Measurements from ENCODE around the gene MFAP2.

Gene MFAP2

GRCh38 chr1:17024721-17025120 is 44.3 kb upstream of the MFAP2 start:
- no peak for DNase-seq
- H3K27me3 ChIP-seq (replicated peaks), result no peaks in the 10 kb centered on the region
- peaks cover 79% of the 10 kb centered on the region for H3K36me3 ChIP-seq (replicated peaks)
- no peak overlapping the region for H3K27ac ChIP-seq
- TF ChIP-seq CTCF (IDR thresholded peaks at IDR 0.05; ENCODE audit: low read depth, low read length, missing control alignments), result no peak
- H3K4me3 ChIP-seq (ENCODE audit: low read depth, low read length), result no peak overlapping the region
- in situ Hi-C loops (cut with HindIII; ENCODE audit: low pct_ligation_motif_present, low sequenced_read_pairs), result no loop called here

GRCh38 chr1:17023573-17023972 is 43.2 kb upstream of the MFAP2 start:
- Histone ChIP-seq H3K27me3 (replicated peaks) (no peaks in the 10 kb centered on the region), H3K4me3 (ENCODE audit: low read depth, low read length) (no peak overlapping the region), H3K27ac (no peak overlapping the region), H3K36me3 (replicated peaks) (peaks cover 86% of the 10 kb centered on the region)
- no peak for DNase-seq
- in situ Hi-C loops (cut with HindIII; ENCODE audit: low pct_ligation_motif_present, low sequenced_read_pairs), result no loop called here
- TF ChIP-seq CTCF (IDR thresholded peaks at IDR 0.05; ENCODE audit: low read depth, low read length, missing control alignments), result no peak

- in situ Hi-C loops (cut with HindIII; ENCODE audit: low pct_ligation_motif_present, low sequenced_read_pairs), result no loop called here
- DNase-seq, result no peak
- H3K27ac ChIP-seq, result no peak overlapping the region
- H3K4me3 ChIP-seq (ENCODE audit: low read depth, low read length), result no peak overlapping the region
- no peak for TF ChIP-seq CTCF (IDR thresholded peaks at IDR 0.05; ENCODE audit: low read depth, low read length, missing control alignments)
- peaks cover 85% of the 10 kb centered on the region for H3K36me3 ChIP-seq (replicated peaks)
- no peaks in the 10 kb centered on the region for H3K27me3 ChIP-seq (replicated peaks)
Measured at GRCh38 chr1:17023102-17023501, 42.7 kb upstream of the MFAP2 start.

GRCh38 chr1:17021896-17022295 is 41.5 kb upstream of the MFAP2 start:
- TF ChIP-seq CTCF (IDR thresholded peaks at IDR 0.05; ENCODE audit: low read depth, low read length, missing control alignments), result no peak
- Histone ChIP-seq H3K36me3 (replicated peaks) (peaks cover 77% of the 10 kb centered on the region), H3K27ac (no peak overlapping the region), H3K27me3 (replicated peaks) (no peaks in the 10 kb centered on the region), H3K4me3 (ENCODE audit: low read depth, low read length) (no peak overlapping the region)
- DNase-seq, result no peak
- in situ Hi-C loops (cut with HindIII; ENCODE audit: low pct_ligation_motif_present, low sequenced_read_pairs), result no loop called here

- Histone ChIP-seq H3K36me3 (replicated peaks) (peaks cover 67% of the 10 kb centered on the region), H3K27ac (no peak overlapping the region), H3K4me3 (ENCODE audit: low read depth, low read length) (no peak overlapping the region), H3K27me3 (replicated peaks) (no peaks in the 10 kb centered on the region)
- in situ Hi-C loops (cut with HindIII; ENCODE audit: low pct_ligation_motif_present, low sequenced_read_pairs), result no loop called here
- TF ChIP-seq CTCF (IDR thresholded peaks at IDR 0.05; ENCODE audit: low read depth, low read length, missing control alignments), result no peak
- DNase-seq, result no peak
Measured at GRCh38 chr1:17020502-17020901, 40.1 kb upstream of the MFAP2 start.

- peaks cover 58% of the 10 kb centered on the region for H3K36me3 ChIP-seq (replicated peaks)
- no peak overlapping the region for H3K27ac ChIP-seq
- no peak for TF ChIP-seq CTCF (IDR thresholded peaks at IDR 0.05; ENCODE audit: low read depth, low read length, missing control alignments)
Measured at GRCh38 chr1:17018849-17019248, 38.4 kb upstream of the MFAP2 start.

More at GRCh38 chr1:17018849-17019248, 38.4 kb upstream of the MFAP2 start:
- in situ Hi-C loops (cut with HindIII; ENCODE audit: low pct_ligation_motif_present, low sequenced_read_pairs), result no loop called here
- H3K4me3 ChIP-seq (ENCODE audit: low read depth, low read length), result no peak overlapping the region
- DNase-seq, result no peak
- no peaks in the 10 kb centered on the region for H3K27me3 ChIP-seq (replicated peaks)

Data from brain microvascular endothelial cell (primary cell).